ENCODE data around the gene NEURL1. TPM values are rescaled to one million over a fixed set of nuclear protein-coding genes. Genes with fewer than 3 reads are reported as not detected.
A peak's percentile ranks its signal among the peaks of the same experiment; 100 is the strongest.
"Not testable (repeated sequence)": the region's sequence is repeated elsewhere in the genome, so short reads cannot be mapped to it uniquely, and the experiment has no call there.

NEURL1 gene
- total RNA-seq, 1 donor from 2014 or later, result 1.8 TPM

GRCh38 chr10:103632247-103632642 lies 138.7 kb downstream of the NEURL1 start:
- Mint-ChIP-seq H3K9me3 (no peaks in the 10 kb centered on the region), H3K27ac (ENCODE audit: unreplicated experiment) (no peak overlapping the region), H3K36me3 (ENCODE audit: low read depth) (peaks cover 5% of the 10 kb centered on the region), H3K4me1 (peaks cover 27% of the 10 kb centered on the region), H3K27me3 (ENCODE audit: low read depth) (no peaks in the 10 kb centered on the region), H3K4me3 (no peak overlapping the region)
- TF ChIP-seq CTCF (conservative IDR thresholded peaks at IDR 0.05), result no peak
- DNase-seq (ENCODE audit: low read depth, low spot score), result no peak

- not testable (repeated sequence) for H3K27ac Mint-ChIP-seq (ENCODE audit: unreplicated experiment); H3K36me3 Mint-ChIP-seq (ENCODE audit: low read depth); H3K4me3 Mint-ChIP-seq; H3K9me3 Mint-ChIP-seq; DNase-seq (ENCODE audit: low read depth, low spot score); H3K27me3 Mint-ChIP-seq (ENCODE audit: low read depth)
- peaks cover 33% of the 10 kb centered on the region for H3K4me1 Mint-ChIP-seq
Measured at GRCh38 chr10:103632871-103633270, 139.4 kb downstream of the NEURL1 start.

- no peak for TF ChIP-seq CTCF (conservative IDR thresholded peaks at IDR 0.05)
- Mint-ChIP-seq H3K9me3 (no peaks in the 10 kb centered on the region), H3K4me1 (peaks cover 43% of the 10 kb centered on the region), H3K27me3 (ENCODE audit: low read depth) (no peaks in the 10 kb centered on the region), H3K27ac (ENCODE audit: unreplicated experiment) (no peak overlapping the region), H3K4me3 (no peak overlapping the region), H3K36me3 (ENCODE audit: low read depth) (no peaks in the 10 kb centered on the region)
- no peak for DNase-seq (ENCODE audit: low read depth, low spot score)
Measured at GRCh38 chr10:103633846-103634245, 140.3 kb downstream of the NEURL1 start.

- DNase-seq (ENCODE audit: low read depth, low spot score), result no peak
- H3K9me3 Mint-ChIP-seq, result no peaks in the 10 kb centered on the region
- peaks cover 48% of the 10 kb centered on the region for H3K4me1 Mint-ChIP-seq
- H3K27me3 Mint-ChIP-seq (ENCODE audit: low read depth), result no peaks in the 10 kb centered on the region
- H3K36me3 Mint-ChIP-seq (ENCODE audit: low read depth), result no peaks in the 10 kb centered on the region
- H3K4me3 Mint-ChIP-seq, result no peak overlapping the region
- H3K27ac Mint-ChIP-seq (ENCODE audit: unreplicated experiment), result peak overlapping the region; percentile 87
- TF ChIP-seq CTCF (conservative IDR thresholded peaks at IDR 0.05), result no peak
Measured at GRCh38 chr10:103635580-103635979, 142.1 kb downstream of the NEURL1 start.

GRCh38 chr10:103636492-103636891 lies 143.0 kb downstream of the NEURL1 start:
- H3K9me3 Mint-ChIP-seq, result no peaks in the 10 kb centered on the region
- TF ChIP-seq CTCF (conservative IDR thresholded peaks at IDR 0.05), result no peak
- H3K4me1 Mint-ChIP-seq, result peaks cover 52% of the 10 kb centered on the region
- no peaks in the 10 kb centered on the region for H3K36me3 Mint-ChIP-seq (ENCODE audit: low read depth)
- no peaks in the 10 kb centered on the region for H3K27me3 Mint-ChIP-seq (ENCODE audit: low read depth)
- peak overlapping the region; percentile 33 for H3K4me3 Mint-ChIP-seq
- H3K27ac Mint-ChIP-seq (ENCODE audit: unreplicated experiment), result peak overlapping the region; percentile 72
- peak; percentile 29 for DNase-seq (ENCODE audit: low read depth, low spot score)

GRCh38 chr10:103637011-103637410 lies 143.5 kb downstream of the NEURL1 start:
- Mint-ChIP-seq H3K4me1 (peaks cover 54% of the 10 kb centered on the region), H3K4me3 (peak overlapping the region; percentile 33), H3K27me3 (ENCODE audit: low read depth) (no peaks in the 10 kb centered on the region), H3K9me3 (no peaks in the 10 kb centered on the region), H3K36me3 (ENCODE audit: low read depth) (no peaks in the 10 kb centered on the region), H3K27ac (ENCODE audit: unreplicated experiment) (peak overlapping the region; percentile 97)
- DNase-seq (ENCODE audit: low read depth, low spot score), result no peak
- no peak for TF ChIP-seq CTCF (conservative IDR thresholded peaks at IDR 0.05)
